HG03442 (cell line): ENCODE measurements around the gene CNFN.

ENCODE experiments used
- ATAC-seq: cut with Tn5 transposase; IDR thresholded peaks from one replicate; pipeline ENCODE4 v1.9.1; 2021; ENCODE audit warnings: mild to moderate bottlenecking, moderate library complexity; ENCODE audit not compliant: unreplicated experiment

Gene CNFN

GRCh38 chr19:42410371-42410770, 20.3 kb upstream of the CNFN start:
- no peak for ATAC-seq

- ATAC-seq, result no peak
Observed at GRCh38 chr19:42409477-42409876, 19.4 kb upstream of the CNFN start.

GRCh38 chr19:42407816-42408175, 17.7 kb upstream of the CNFN start:
- ATAC-seq, result no peak

- no peak for ATAC-seq
Observed at GRCh38 chr19:42407085-42407815, 17.2 kb upstream of the CNFN start.

- ATAC-seq, result no peak
Observed at GRCh38 chr19:42406111-42406510, 16.0 kb upstream of the CNFN start.

- no peak for ATAC-seq
Observed at GRCh38 chr19:42403586-42403985, 13.5 kb upstream of the CNFN start.

GRCh38 chr19:42402376-42403116, 12.4 kb upstream of the CNFN start:
- no peak for ATAC-seq

- ATAC-seq, result no peak
Observed at GRCh38 chr19:42401365-42402303, 11.5 kb upstream of the CNFN start.

- ATAC-seq, result no peak
Observed at GRCh38 chr19:42400404-42400803, 10.3 kb upstream of the CNFN start.

GRCh38 chr19:42397263-42398166, 7.4 kb upstream of the CNFN start:
- no peak for ATAC-seq

- peak; percentile 97 for ATAC-seq
Observed at GRCh38 chr19:42396381-42397262, 6.5 kb upstream of the CNFN start.

GRCh38 chr19:42394751-42395150, 4.7 kb upstream of the CNFN start:
- no peak for ATAC-seq

- ATAC-seq, result no peak
Observed at GRCh38 chr19:42392165-42392564, 2.1 kb upstream of the CNFN start.

- no peak for ATAC-seq
Observed at GRCh38 chr19:42388851-42389489, 1.1 kb downstream of the CNFN start.

GRCh38 chr19:42386974-42387707, 3.0 kb downstream of the CNFN start:
- ATAC-seq, result no peak

- no peak for ATAC-seq
Observed at GRCh38 chr19:42380155-42380554, 9.9 kb downstream of the CNFN start.

- ATAC-seq, result no peak
Observed at GRCh38 chr19:42378225-42379215, 11.6 kb downstream of the CNFN start.
